NCI-H1048 (cell line): Measurements from ENCODE around the gene ABHD2.
"Not testable (repeated sequence)": the region's sequence is repeated elsewhere in the genome, so short reads cannot be mapped to it uniquely, and the experiment has no call there.

Experiments used
- DNase-seq: peaks from one replicate; lab custom pipeline; 2025; lab: John Stamatoyannopoulos, UW

The ABHD2 gene

DNA sequence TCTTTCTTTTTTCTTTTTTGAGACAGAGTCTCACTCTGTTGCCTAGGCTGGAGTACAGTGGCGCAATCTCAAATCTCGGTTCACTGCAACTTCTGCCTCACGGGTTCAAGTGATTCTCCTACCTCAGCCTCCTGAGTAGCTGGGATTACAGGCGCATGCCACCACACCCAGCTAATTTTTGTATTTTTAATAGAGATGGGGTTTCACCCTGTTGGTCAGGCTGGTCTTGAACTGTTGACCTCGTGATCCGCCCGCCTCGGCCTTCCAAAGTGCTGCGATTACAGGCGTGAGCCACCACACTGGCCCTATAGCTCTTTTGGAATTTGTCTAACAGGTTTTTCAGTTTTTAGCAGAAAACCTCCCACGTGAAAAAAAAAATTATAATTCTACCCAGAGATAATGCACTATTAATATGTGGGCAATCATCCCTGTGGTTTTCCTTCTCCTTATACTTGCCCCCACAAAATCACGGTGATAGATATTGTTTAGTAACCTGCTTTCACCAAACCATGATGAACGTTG is 32.3 kb downstream of the ABHD2 start:
- not testable (repeated sequence) for DNase-seq

DNA sequence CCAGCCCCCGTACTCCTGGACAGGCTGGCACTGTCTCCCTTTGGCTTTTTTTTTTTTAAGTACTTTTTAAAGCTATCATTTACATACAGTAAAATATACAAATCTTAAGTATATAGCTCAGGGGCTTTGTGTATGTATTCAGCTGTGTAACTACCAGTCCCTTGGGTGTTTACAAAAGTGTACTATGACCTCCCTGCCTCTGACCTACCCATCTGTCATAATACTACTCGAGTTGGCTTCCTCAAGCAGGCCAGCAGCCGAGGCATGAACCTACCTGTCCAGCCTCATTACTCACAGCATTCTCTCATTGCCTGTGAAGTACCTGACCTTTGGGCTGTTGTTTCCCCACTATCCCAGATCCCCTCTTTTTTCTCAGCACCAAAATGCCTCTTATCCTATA is 33.2 kb downstream of the ABHD2 start:
- DNase-seq: no peak

DNA sequence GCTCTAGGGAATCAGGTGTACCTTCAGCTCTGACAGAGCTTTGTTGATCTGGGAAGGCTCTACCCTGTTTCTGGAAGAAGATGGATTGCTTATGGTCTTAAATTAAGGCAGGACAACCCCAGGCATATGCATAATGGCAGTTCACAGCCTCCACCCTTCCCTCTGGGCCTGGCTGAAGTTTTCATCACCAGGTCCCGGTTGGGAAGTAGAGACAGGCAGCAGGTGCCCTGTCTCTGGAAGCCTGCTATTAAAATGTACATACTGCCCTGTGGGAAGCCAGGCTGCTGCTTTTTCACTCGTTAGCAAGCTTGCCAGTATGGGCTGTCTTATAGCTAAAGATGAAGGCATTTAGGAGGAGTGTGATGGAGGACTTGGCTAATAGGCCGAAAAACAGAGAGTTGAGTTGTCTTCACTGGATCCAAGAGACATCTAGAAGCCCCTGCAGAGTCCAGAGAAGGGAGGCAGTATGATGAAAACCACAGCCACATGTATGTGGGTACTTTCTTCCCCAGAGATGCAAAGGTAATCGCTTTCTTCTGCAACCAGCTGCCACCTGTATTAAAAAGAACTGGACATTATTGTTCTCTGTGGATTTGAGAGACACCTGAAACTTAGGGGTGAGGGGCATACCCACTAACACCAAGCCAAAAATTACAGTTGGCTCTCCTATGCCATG is 34.4 kb downstream of the ABHD2 start:
- no peak for DNase-seq

DNA sequence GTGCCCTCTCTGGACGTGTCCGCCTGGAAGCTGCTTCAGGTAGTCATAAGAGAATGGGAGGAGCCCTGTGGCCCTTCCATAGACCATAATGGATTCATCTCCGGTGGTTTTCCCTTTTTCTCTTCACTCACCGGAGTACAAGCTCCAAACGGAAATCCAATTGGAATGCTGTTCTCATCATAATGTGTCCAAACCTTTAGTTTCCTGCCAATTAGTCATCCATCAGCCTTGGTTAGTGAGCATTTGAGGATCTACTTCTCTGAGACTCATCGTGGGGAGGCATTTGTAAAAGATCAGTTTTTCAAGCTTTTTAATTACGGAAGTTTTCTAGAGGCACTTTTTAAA is 34.9 kb downstream of the ABHD2 start:
- DNase-seq: no peak

DNA sequence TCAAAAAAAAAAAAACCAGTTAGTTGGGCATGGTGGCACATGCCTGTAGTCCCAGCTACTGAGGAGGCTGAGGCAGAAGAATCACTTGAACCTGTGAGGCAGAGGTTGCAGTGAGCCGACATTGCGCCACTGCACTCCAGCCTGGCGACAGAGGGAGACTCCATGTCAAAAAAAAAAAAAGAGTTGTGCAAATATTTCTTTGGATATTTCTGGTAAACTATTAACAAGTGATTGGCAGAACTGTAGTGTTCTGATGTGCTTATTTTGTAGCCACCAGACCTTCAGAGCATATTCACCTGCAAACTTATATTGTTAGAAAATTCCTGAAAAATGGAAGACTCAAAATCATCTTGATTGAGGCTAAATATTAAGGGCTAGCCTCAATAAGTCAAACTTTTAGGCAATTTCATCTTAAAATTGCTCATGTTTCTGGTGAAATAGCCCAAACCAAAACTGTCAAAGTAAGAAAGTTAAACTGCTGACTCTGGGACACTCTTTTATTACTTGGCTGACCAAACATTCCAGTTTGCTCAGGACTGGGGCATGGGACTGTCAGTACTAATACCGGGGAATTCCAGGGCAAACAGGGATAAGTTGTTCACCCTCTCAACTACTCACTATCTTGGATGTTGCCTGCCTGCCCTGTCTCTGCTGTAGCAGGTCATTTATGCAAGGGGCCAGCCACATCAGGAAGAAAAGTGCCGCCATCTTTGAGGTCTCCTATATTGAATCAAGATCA is 37.0 kb downstream of the ABHD2 start:
- DNase-seq: no peak

DNA sequence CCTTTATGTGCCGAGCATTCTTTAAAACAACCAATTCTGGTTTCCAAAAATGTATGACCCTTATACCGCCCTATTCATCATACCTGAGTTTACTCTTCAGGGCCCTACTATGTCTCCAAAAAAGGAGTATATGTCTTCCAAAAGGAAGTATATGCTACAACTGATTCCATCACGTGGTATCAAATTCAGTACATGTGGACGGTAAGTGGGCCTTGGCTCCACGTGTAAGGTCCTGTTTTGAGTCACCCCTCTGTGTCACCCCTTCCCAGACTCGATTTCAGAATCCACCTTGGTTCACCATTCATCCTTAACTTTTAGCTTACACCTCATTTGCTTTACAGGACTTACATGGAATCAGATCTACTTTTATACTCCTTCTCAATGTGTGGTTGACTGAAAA is 37.8 kb downstream of the ABHD2 start:
- DNase-seq: no peak

DNA sequence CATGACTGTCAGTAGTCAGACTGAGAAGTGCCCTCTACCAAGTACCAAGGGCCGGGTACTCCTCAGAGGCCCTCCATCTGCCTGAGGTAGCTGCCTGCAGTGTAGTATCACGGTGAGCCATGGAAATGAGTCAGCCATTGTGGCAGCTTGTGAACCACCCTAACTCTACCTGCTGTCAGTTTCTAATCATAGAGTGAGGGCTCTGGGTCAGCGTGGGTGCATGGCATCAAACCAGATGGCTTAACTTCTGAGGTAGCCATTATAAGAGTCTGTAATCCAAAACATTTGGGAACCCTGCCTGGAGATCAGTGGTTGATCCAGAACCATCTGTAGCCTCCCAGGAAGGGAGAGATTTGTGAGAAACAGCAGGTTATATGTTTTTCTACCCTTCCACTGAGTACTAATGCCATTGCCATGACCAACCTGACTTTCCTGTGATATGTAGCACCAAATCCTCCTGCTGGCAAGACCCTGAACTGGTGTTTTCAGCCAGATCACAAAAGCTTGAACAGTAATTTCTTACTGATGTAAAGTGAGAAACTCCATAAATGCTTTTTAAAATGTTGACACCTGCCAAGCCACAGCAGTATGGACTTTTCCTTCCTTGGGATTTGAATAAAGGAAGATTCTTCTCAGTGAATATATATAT is 38.9 kb downstream of the ABHD2 start:
- DNase-seq: no peak

DNA sequence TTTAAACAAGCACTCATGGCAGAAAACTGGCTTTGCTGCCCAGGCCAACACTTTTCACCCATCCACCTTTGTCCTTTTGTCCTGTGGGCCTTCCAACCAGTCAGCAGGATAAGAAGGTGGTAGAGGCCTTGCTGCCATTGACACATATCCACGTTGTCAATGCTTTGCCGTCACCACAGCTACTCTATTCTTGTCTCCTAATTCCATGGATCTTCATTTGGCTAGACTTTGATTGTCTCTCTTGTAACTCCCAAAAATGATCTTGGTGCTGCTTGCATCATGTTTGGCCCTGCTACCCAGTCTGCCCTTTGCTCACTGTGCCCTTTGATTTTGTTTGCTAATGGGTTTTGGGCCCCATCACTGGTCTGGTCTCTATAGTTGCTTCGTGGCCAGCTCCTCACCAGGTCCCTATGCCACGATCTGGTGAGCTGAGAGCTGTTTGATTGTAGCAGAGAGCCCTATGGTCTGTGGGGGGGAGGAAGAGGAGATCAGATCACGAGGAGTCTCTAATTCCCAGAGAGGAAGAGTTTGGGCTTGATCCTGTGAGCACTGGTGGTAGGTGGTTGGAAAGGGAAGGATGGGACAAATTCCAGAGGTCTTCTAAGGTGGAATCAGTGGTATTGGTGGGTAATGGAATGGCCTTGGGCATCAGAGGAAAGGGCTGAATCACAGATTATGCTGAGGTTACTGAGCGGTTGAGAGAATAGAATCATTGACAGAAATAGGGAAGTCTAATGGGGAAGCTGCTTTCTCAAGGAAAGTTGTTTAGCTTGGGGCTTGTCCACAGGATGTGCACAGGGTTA is 40.3 kb downstream of the ABHD2 start:
- DNase-seq: no peak

DNA sequence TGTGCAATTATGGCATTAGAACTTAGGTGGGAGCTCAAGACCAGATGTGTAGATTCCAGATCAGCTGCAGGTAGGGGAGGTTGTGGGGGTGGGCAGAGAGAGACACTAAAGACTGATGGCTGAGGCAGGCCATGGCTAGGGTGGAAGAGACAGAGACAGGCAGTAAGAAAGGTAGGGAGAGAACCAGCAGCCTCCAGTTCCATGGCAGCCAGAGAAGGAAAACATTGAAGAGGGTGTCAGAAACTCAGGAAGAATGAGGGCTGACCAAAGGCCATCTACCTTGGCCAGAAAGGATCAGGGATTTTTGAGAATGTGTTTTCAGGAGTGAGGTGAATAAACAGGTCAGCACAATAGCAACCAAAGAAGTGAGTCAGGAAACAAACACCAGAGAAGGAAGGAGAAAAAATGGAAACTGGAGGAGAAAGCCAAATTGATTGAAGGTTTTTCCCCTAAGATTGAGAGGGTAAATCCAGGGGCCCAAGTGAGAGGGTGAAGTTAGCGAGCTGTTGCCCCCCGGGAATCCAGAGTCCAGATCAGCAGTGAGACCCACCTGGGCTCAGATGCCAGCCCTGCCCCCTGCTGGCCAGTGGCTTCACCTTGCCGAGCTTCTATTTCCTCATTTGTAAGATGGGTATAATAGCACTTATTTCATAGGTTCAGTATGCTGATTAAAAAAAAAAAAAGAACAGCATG is 41.0 kb downstream of the ABHD2 start:
- DNase-seq: no peak

DNA sequence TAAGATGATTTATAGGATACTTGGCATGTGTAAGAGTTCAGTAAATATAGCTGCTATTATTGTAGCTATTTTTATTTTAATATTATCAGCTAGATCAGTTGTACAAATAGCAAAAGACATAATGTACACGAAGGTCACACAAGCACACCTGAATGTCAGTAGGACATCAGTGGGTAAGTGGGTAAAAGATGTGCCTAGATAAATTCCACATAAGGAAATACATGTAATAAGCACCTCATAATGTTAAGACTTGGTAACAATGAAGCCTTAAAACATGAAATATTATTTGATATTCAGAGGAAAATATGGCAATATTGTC is 41.5 kb downstream of the ABHD2 start:
- no peak for DNase-seq

DNA sequence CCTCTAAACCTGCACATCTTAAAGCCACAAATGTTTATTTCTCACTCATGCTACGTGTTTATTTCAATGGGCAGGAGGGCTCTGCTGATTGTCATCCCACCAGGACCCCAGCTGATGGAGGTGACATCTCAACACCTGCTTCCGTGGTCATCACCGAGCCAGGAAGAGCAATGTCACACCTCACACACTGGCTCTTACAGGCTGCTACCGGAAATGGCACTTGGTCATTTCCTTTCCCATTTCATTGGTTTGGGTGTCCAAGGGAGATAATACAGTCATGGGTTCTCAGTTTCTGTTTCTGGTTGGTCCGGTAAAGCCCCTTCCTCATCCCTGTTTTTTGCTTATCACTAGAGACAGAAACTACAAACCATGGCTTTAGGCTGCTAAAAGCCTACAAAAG is 41.9 kb downstream of the ABHD2 start:
- DNase-seq: no peak

DNA sequence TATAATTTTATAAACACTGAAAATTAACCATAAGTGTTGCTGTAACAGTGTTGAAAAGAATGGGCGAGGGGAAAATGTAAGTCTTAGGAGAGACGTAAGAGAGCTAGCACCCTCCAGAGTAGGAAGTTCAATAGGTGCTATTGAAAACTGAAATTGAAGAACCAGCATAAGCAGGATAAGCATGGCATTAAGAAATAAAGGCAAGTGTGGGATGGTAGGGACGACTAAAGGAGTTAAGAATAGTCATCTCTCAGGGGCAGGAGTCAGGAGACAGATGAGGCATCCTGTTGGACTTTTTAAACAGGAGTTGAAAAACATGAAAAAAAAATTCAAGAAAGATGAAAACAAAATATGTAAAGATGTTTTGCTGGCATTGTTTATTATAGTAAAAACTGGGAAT is 43.5 kb downstream of the ABHD2 start:
- DNase-seq: no peak

DNA sequence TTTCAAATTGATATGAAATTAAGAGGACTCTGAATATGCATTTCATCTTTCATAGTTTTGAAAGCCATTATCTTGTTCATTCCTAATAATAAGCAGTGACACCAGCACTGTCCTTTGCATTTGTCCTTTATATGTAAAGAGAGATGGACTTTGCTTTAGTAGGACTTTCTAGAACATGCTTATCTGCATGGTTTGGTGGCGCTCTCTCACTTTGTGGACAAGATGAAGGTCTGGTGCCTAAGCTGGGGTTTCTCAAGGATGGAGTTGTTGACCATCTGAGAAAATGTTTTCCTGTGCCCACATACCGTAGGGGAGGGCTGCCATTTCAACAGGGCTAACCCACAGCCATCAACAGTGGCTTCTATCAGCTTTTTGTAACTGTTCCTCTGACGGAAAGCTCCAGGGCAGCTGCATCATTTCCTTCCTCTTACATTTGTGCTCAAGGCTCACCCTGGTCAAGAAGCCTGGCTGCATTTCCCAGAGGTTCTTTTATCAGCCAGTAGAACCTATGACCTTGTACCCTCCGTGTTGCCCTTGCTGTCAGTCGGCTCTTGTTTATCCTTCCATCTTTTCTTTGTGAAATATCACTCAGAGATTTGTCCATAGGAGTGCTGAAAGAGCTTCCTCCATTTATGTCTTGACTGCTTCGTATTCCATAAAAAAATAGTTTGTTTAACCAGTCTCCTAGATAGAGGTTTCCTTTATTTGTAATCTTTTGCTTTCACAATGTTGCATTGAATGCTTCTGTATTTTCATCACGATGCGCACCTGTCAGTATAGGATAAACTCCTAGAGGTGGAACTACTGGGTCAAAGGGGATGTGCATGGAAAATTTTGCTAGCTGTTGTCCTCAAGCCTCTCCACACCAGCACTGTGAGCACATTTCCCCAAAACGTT is 44.6 kb downstream of the ABHD2 start:
- no peak for DNase-seq

DNA sequence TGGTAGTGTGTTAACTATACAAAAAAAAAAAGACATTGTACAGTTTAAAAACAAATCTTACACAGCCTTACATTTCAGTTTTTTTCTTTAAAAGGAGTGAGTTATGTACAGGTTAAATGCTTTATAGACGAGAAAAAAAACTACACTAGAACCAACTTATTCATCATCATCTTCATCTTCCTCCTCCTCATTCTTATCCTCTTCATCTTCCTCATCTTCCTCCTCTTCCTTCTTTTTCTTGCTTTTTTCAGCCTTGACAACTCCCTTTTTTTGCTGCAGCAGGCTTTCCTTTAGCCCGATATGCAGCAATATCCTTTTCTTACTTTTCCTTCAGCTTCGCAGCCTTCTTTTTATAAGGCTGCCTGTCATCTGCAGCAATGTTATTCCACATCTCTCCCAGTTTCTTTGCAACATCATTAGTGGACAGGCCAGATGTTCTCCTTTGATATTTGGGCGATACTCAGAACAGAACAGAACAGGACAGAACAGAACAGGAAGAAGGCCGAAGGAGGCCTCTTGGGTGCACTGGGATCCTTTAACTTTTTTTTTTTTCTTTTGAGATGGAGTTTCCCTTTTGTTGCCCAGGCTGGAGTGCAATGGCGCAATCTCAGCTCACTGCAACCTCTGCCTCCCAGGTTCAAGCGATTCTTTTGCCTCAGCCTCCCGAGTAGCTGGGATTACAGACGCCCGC is 47.3 kb downstream of the ABHD2 start:
- DNase-seq: not testable (repeated sequence)

DNA sequence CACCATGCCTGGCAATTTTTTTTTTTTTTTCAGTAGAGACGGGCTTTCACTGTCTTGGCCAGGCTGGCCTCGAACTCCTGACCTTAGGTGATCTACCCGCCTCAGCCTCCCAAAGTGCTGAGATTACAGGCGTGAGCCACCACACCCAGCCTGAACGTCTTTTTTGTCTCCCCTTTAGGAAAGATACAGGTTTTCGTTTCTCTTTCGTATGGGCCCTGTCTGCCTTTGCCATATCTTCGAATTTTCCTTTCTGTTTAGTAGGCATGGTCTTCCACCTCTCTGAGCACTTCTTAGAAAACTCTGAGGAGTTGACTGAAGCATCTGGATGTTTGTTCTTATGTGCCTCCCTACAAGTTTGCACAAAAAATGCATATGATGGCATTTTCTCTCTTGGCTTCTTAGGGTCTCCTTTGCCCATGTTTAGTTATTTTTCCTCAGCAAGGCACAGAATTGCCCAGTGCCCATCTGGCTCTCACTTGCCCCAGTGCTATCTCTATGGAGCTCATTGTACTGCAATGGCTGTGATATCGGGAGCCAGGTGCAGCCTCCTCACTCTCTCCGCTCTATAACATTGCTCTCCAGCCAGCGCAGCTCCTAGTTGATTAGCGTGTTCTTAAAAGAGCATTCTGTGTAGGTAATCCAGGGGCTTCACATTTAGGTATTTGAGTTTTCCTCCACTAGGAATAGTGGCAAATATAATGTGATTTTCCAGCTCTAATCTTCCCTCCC is 48.0 kb downstream of the ABHD2 start:
- no peak for DNase-seq

DNA sequence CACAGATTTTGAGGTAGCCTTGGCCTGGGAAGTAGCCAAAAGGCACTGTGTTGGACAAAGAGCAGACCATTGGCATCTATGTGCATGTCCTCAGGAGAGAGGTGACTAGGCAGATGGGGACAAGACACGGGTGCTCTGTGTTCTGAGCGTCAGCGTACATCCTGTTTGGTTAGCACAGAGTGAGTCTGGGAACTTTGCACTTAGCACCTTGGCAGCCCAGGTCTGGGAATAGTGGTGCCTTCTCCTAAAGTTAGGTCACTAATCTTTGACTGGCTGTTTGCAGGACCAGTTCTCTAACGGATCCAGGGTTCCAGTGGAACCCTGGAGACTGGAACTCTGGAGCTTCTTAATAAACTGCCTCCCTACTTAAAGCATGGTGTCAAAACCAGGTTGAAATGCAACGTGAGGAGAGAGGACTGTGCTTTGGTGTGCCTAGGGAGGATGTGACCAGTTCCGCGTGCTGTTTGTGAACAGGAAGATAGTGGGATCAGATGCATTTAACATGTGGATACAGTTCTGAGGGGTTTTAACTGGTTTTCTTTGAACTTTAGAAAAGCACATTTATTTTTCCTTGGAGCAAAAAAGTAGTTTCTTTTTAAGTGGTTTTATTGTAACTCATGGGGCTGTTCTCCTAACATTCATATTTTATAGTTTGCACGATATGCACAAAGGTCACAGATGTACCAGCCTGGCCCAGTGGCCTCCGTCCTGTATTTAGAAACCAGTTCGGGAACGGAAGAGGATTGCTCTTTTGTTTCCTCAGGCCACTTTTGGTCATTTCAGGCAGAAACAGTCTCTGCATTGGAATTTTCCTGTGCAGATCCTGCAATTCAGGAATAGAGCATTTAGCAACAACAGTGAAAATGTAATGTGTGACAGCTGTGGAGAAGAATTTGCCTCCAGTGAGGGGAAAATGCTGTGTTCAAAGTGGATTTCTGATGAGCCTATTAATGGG is 48.8 kb downstream of the ABHD2 start:
- DNase-seq: no peak

DNA sequence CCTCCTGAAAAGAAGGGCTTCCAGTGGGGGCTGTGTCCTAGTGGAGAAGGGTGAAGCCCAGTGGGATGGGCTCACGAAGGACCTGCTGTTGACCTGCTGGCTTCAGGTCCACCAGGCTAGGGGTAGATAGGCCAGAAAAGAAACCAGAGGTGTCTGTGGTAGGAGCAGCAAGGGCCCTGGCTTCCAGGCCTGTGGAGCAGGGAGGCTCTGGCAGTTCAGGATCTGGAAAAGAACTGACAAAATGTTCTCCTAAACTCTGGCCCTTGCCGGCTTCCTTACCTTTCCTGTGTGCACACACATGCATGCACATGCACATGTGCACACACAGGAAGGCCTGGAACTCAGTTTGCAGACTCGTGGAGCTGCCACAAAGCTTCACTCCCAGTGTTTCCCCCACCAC is 49.7 kb downstream of the ABHD2 start:
- no peak for DNase-seq

DNA sequence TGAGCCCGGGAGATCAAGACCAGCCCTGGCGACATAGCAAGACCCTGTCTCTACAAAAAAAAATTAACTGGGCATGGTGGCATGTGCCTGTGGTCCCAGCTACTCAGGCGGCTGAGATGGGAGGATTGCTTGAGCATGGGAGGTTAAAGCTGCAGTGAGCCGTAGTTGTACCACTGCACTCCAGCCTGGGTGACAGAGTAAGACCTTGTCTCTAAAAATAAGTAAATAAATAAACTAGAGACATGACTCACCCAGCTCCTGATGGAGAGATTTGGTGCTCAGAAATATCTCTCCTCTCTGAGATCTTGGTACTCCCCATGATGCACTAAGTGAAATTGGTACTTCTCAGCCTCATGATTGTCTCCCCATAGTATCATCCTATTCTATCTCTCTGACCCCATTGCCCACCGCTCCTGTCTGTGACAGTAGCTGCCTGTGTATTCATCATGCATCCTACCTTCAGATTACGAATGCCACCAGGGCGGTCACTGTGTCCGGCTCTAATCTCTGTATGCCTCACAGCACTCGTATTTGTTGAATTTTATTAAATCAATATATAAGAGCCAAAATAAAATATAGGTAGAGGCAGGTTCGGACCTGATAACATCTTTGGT is 50.9 kb downstream of the ABHD2 start:
- DNase-seq: no peak
